ENCODE results near the gene ZNF700.
"Not testable (repeated sequence)": the region's sequence is repeated elsewhere in the genome, so short reads cannot be mapped to it uniquely, and the experiment has no call there.

Gene ZNF700

DNA sequence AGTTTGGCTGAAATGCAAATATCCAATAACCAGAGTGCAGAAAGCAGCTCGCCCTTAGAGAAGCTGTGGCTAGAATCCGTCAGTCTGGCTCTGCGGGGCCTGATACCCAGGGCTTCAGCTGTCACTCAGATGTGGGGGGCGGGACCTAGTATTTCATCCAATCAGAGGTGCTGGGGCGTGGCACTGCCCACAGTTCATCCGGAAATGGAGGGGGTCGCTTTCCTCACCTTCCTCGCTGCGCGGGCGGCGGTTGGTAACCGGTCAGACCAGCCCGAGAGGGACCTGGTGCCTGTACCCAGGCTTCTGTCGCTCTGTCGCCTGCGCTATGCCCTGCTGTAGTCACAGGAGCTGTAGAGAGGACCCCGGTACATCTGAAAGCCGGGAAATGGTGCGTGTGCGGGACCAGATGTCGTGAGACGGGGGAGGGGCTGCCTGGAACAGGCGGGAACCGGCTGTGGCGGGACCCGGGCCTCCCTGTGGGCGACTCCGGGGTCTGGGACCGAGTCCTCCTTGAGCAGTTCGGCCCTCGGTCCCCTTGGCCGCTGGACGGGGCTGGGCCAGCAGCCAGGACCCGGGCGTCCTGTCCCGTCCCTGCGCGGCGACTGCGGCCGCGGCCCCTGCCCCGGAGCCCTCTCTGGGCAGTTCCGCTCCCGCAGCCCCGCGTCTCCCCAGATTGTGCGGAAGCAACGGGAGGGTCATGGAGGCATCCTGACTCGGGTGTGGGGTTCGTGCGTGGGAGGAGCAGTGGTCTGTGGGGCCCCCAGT is at the start of gene ZNF700:
Gene ZNF700 (plus strand): TSS at position 222 of the 765 bp plus-strand sequence. CDS start 104 bp downstream, at position 326.
- peak; percentile 93 for DNase-seq

- DNase-seq: peak; percentile 37
These were observed 45.1 kb upstream of the ZNF700 start for GRCh38 chr19:11879687-11880266.

DNA sequence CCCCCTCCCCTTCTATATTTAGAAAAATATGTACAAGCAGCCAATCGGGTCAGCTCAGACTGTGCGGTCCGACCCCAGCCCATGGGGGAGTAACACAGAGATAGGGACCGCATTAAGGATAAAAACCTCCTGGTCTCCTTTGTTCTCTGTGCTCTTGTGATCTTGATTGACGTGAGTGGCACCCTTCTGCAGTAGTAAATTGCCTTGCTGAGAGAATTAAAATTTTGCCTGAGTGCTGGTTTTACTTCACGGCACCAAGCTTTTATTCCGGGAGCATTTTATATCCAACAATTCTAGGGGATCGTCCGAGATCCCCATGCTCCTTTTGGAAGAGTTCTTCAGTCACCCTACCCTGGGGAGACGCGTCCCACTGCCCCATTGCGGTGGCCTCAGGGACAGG is 44.3 kb upstream of the ZNF700 start:
- DNase-seq: no peak

DNA sequence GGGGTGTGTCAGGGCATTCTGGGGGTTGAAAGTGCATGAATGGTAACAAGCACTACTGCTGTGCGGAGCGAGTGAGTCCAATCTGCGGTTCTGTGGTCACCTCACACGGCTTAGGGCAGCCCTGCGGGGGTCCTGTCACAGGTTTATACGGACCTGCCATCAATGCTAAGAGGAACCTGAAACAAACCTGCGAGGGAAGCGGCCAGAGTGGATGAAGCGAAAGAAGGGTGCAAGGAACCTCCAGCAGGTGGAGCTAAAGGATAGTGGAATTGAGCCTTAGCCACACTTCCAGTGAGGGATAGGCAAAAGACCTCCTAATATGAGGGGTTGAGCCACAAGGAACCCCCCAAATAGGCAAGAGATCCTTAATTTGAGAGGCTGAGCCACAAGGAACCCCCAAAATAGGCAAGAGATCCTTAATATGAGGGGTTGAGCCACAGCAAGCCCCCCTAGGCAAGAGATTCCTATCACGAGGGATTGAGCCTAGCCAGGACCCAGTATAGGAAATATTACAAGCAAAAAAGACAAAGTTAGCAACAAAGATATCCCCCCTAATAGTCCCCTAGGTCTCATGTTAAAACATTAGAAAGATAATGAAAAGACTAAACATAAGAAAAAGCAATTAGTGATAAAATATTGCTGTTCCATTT is 43.6 kb upstream of the ZNF700 start:
- peak; percentile 53 for DNase-seq

DNA sequence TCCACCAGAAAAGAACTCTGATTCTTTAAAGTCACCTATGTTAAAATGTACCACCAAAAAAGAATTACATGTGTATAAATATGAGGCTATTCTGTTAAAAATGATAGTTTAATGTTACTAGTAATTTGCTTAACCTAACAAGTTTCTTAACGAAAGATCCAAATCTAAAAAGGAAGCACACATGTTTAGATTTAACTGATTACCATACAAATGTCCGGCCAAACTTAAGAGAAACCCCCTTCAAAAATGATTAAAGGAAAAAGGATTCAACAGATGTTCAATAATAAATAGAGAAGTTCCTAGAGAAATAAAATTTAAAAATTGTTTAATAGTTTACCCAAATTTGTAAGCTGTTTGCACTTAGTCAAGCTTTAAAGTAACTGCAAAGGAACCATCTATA is 42.3 kb upstream of the ZNF700 start:
- DNase-seq: no peak

DNA sequence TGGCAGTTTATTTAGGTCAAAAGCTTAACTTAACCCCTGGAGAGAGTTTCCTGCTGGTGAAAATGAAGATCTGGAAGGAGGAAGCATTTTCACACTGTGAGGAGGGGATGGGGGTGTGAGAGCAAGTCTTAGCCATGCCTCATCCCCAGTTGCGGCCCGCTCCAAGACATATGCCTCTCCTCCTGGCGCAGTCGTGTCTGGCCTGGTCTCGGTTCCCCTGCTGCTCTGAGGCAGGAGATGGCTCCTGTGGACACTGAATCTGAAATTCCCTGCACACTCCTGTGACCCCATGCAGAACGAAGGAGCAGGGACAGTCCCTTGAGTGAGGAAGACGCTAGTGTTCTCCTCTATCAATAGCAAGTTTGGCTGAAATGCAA is 37.7 kb upstream of the ZNF700 start:
- no peak for DNase-seq

DNA sequence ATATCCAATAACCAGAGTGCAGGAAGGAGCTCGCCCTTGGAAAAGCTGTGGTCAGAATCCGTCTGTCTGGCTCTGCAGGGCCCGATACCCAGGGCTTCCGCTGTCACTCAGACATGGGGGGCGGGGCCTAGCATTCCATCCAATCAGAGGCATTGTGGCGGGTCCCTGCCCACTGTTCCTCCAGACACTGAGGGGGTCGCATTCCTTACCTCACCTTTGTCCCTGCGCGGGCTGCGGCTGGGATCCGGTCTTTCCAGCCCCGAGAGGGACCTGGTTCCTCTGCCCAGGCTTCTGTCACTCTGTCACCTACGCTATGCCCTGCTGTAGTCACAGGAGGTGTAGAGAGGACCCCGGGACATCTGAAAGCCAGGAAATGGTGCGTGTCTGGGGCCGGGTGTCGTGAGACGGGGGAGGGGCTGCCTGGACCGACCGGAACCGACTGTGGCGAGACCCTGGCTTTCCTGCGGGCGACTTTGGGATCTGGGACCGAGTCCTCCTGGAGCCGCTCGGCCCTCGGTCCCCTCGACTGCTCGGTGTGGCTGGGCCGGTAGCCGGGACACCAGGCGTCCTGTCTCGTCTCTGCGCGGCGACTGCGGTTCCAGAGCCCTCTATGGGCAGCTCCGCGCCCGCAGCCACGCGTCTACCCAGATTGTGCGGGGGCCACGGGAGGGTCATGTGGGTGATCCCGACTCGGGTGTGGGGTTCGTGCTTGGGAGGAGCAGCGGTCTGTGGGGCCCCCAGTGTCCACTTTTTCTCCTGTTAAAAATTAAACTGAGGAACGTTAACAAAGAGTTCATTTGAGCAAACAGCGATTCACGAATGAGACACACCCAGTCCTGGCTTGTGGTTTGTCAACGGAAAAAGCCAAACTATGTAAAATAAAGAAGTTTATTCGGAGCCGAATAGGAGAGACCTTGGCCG is 37.0 kb upstream of the ZNF700 start, which contains the start of gene ZNF69:
Gene ZNF69 (plus strand): TSS at position 172 of the 921 bp plus-strand sequence. CDS start 142 bp downstream, at position 314.
- peak; percentile 64 for DNase-seq

DNA sequence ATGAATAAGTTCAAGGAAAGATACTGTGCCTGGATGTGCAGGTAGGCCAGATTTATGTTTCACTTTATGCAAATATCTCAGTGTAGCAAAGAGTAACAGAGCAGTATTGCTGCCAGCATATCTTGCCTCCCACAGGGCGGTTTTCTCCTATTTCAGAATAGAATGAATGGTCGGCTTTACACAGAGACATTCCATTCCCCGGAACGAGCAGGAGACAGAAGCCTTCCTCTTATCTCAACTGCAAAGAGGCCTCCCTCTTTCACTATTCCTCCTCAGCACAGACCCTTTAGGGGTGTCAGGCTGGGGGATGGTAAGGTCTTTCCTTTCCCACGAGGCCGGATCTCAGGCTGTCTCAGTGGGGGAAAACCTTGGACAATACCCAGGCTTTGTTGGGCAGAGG is 35.0 kb upstream of the ZNF700 start:
- DNase-seq: not testable (repeated sequence)

- DNase-seq: no peak
These were observed 34.3 kb upstream of the ZNF700 start for GRCh38 chr19:11890634-11891033.

- no peak for DNase-seq
These were observed 30.1 kb upstream of the ZNF700 start for GRCh38 chr19:11894851-11895250.

- no peak for DNase-seq
These were observed 22.7 kb upstream of the ZNF700 start for GRCh38 chr19:11902228-11902627.

DNA sequence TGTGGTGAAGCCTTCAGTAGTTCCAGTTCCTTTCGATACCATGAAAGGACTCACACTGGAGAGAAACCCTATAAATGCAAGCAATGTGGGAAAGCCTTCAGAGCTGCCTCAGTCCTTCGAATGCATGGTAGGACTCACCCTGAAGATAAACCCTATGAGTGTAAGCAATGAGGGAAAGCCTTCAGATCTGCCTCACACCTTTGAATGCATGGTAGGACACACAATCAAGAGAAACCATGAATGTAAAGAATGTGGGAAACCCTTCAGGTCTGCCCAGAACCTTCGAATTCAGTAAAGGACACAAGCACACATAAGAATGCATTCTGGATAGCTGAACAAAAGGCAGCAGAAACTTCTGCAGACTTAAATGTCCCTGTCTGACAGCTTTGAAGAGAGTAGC is 19.0 kb upstream of the ZNF700 start:
- DNase-seq: no peak

GRCh38 chr19:11911937-11912336 is 13.0 kb upstream of the ZNF700 start:
- not testable (repeated sequence) for DNase-seq

- not testable (repeated sequence) for DNase-seq
These were observed 10.4 kb upstream of the ZNF700 start for GRCh38 chr19:11914417-11915051.

GRCh38 chr19:11921852-11922495 is 2.9 kb upstream of the ZNF700 start:
- no peak for DNase-seq

- DNase-seq: not testable (repeated sequence)
These were observed 812 bp downstream of the ZNF700 start for GRCh38 chr19:11925651-11926187.

DNA sequence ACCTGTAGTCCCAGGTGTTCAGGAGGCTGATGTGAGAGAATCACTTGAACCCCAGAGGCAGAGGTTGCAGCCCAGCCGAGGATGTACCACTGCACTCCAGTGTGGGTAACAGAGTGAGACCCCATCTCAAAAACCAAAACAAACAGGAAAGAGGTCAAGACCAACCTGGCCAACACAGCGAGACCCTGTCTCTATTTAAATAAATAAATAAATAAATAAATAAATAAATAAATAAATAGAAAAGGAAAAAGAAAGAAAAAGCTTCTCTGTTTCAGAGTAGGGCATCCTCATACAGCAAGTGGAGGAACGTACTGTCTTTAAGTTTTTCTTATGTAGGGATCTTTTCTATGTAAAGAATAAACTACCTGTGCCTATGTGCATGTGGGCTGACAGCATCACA is 2.3 kb downstream of the ZNF700 start:
- DNase-seq: no peak

GRCh38 chr19:11931051-11931450 is 6.1 kb downstream of the ZNF700 start:
- DNase-seq: no peak

GRCh38 chr19:11931513-11931912 is 6.6 kb downstream of the ZNF700 start:
- no peak for DNase-seq

GRCh38 chr19:11935829-11936228 is 10.9 kb downstream of the ZNF700 start:
- DNase-seq: not testable (repeated sequence)

DNA sequence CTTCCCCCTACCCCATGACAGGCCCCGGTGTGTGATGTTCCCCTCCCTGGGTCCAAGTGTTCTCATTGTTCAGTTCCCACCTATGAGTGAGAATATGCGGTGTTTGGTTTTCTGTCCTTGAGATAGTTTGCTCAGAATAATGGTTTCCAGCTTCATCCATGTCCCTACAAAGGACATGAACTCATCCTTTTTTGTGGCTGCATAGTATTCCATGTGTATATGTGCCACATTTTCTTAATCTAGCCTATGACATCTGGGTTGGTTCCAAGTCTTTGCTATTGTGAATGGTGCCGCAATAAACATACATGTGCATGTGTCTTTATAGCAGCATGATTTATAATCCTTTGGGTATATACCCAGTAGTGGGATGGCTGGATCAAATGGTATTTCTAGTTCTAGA is 13.5 kb downstream of the ZNF700 start:
- DNase-seq: not testable (repeated sequence)

Data from activated naive CD4-positive, alpha-beta T cell treated with anti-CD3 and anti-CD28 coated beads, Interleukin-2, amount 50 U/mL, for 16 hours (primary cell).